CD4-positive, alpha-beta T cell (primary cell): Measurements from ENCODE around the gene FAM229B. TPM values are rescaled to one million over a fixed set of nuclear protein-coding genes. Genes with fewer than 3 reads are reported as not detected.
"Not testable (repeated sequence)": the region's sequence is repeated elsewhere in the genome, so short reads cannot be mapped to it uniquely, and the experiment has no call there.

Source experiments
- ATAC-seq: fragments of 200-7000 bp; cut with Tn5 transposase; one replicate; pipeline ENCODE4 v1.10.0; 2022; ENCODE audit warnings: mild to moderate bottlenecking; ENCODE audit not compliant: poor library complexity
- CTCF ChIA-PET: fragments of 350-600 bp; sonication (Branson Sonifier 250); formaldehyde crosslinking; loops from one replicate; lab custom pipeline; 2021; ENCODE audit warnings: antibody characterized with exemption, inconsistent platforms; lab: Charles Lee
- POLR2A ChIA-PET: fragments of 350-600 bp; sonication (Branson Sonifier 250); formaldehyde crosslinking; loops from one replicate; lab custom pipeline; 2021; ENCODE audit warnings: antibody characterized with exemption, inconsistent platforms; lab: Charles Lee
- DNase-seq, 14 experiments: peaks; one replicate each; pipeline ENCODE4 v3.0.0-alpha.2; 2013 to 2020; ENCODE audit warnings: mixed read lengths in 2 of 14
- H3K27ac ChIP-seq, 2 donors: one replicate each; pipeline versions ENCODE4 v1.5.1 to v1.7.0; 2013; ENCODE audit warnings: low read length in 2 of 2, low read depth in 1 of 2, mild to moderate bottlenecking in 1 of 2
- H3K27me3 ChIP-seq, 2 experiments: 1 replicate in 1 of 2; 2 replicates in 1 of 2; pipeline versions ENCODE4 v1.6.1 to v1.7.0; 2013; ENCODE audit warnings: low read length in 2 of 2, control low read depth in 1 of 2, mild to moderate bottlenecking in 1 of 2, moderate library complexity in 1 of 2; ENCODE audit not compliant: insufficient read depth in 2 of 2, control insufficient read depth in 1 of 2
- H3K36me3 ChIP-seq: one replicate; pipeline ENCODE4 v1.6.1; 2013; ENCODE audit warnings: low read length, control low read depth; ENCODE audit not compliant: insufficient read depth
- H3K4me1 ChIP-seq: one replicate; pipeline ENCODE4 v1.6.1; 2013; ENCODE audit warnings: low read length, control low read depth; ENCODE audit not compliant: insufficient read depth
- H3K4me3 ChIP-seq: one replicate; pipeline ENCODE4 v1.5.1; 2013; ENCODE audit warnings: mild to moderate bottlenecking, low read length, moderate library complexity
- H3K9me3 ChIP-seq, 2 experiments: 1 replicate in 1 of 2; 2 replicates in 1 of 2; pipeline versions ENCODE4 v1.6.1 to v1.7.0; 2013; ENCODE audit warnings: low read length in 2 of 2, mild to moderate bottlenecking in 2 of 2, control low read depth in 1 of 2, moderate library complexity in 1 of 2; ENCODE audit not compliant: control insufficient read depth in 1 of 2, insufficient read depth in 1 of 2
- H3K27ac Mint-ChIP-seq: one replicate; pipeline ENCODE4 v1.8.0; 2020; ENCODE audit warnings: mixed read lengths
- H3K27me3 Mint-ChIP-seq: one replicate; pipeline ENCODE4 v1.8.0; 2021; ENCODE audit warnings: mixed read lengths
- H3K36me3 Mint-ChIP-seq: one replicate; pipeline ENCODE4 v1.8.0; 2021; ENCODE audit warnings: low read depth, mixed read lengths
- H3K4me1 Mint-ChIP-seq: one replicate; pipeline ENCODE4 v1.8.0; 2021; ENCODE audit warnings: low read depth, mixed read lengths
- H3K4me3 Mint-ChIP-seq: one replicate; pipeline ENCODE4 v1.8.0; 2020; ENCODE audit warnings: mild to moderate bottlenecking, mixed read lengths
- H3K9me3 Mint-ChIP-seq: one replicate; pipeline ENCODE4 v1.8.0; 2020; ENCODE audit warnings: mixed read lengths
- intact Hi-C, 2 experiments: fragments of 100-400 bp; cut with DNase I in 1 of 2; cut with micrococcal nuclease in 1 of 2; formaldehyde crosslinking; loops; one replicate each; pipeline versions ENCODE4 v1.15.1 to v1.9.0; 2023 to 2025; cut with DNase I, micrococcal nuclease
- total RNA-seq, 174 experiments: library from RNA in 2 of 174; stranded (reverse) in 2 of 174; gene quantifications; one replicate each; pipeline ENCODE4 v1.2.3 and lab custom pipeline; 2021 to 2026
- TF ChIP-seq, protein P1 (sequence below): fragments of 200-600 bp; IDR thresholded peaks from one replicate; pipeline ENCODE4 v1.8.0; 2022; ENCODE audit warnings: antibody characterized with exemption, mild to moderate bottlenecking

The FAM229B gene
- total RNA-seq, 2 experiments from 2014 or later: 3.6 to 4.4 TPM

DNA sequence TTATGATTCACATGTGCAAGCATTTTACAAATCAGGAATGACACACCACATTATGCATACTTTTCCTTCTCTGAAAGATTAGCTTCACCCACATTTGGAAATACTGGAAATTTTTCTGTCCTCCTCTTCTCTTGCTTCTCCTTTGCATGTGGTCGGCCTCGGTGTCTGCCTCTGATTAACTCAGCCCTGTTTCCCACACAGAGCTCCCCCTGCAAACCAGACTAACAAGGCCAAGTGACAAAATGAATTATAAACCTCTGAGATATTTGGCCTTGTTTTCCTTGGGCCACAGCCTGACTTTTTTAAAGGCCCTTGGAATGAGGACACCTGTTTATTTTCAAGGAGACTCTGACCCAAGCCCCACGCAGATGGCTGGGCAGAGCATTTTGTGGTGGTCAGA is 42.5 kb upstream of the FAM229B start:
- peaks cover 32% of the 10 kb centered on the region for H3K4me1 Mint-ChIP-seq
- Histone ChIP-seq H3K27ac (no peak overlapping the region), H3K4me3 (no peak overlapping the region), H3K9me3 (no peaks in the 10 kb centered on the region), H3K27me3 (no peaks in the 10 kb centered on the region), H3K4me1 (peaks cover 3% of the 10 kb centered on the region), H3K36me3 (no peaks in the 10 kb centered on the region)
- ATAC-seq (no peak), DNase-seq (no peak)
- TF ChIP-seq, protein P1, sequence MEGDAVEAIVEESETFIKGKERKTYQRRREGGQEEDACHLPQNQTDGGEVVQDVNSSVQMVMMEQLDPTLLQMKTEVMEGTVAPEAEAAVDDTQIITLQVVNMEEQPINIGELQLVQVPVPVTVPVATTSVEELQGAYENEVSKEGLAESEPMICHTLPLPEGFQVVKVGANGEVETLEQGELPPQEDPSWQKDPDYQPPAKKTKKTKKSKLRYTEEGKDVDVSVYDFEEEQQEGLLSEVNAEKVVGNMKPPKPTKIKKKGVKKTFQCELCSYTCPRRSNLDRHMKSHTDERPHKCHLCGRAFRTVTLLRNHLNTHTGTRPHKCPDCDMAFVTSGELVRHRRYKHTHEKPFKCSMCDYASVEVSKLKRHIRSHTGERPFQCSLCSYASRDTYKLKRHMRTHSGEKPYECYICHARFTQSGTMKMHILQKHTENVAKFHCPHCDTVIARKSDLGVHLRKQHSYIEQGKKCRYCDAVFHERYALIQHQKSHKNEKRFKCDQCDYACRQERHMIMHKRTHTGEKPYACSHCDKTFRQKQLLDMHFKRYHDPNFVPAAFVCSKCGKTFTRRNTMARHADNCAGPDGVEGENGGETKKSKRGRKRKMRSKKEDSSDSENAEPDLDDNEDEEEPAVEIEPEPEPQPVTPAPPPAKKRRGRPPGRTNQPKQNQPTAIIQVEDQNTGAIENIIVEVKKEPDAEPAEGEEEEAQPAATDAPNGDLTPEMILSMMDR: no peak
- H3K27me3 Mint-ChIP-seq: no peaks in the 10 kb centered on the region
- H3K4me3 Mint-ChIP-seq: no peak overlapping the region
- H3K27ac Mint-ChIP-seq: peak overlapping the region; percentile 100
- H3K9me3 Mint-ChIP-seq: no peaks in the 10 kb centered on the region
- POLR2A ChIA-PET: interaction anchor here (0.6 to 1.7 kb wide), 2 partner anchors 335 to 786 kb away, joined by 3 to 7 read pairs; a partner anchor contains a TSS
- CTCF ChIA-PET: interaction anchor here (0.8 kb wide), 1 partner anchor 41 kb away, joined by 4 read pairs; no protein-coding TSS in a partner anchor
- peaks cover 7% of the 10 kb centered on the region for H3K36me3 Mint-ChIP-seq
- intact Hi-C loops: loop anchor here (5.0 to 10.0 kb wide), 10 partner anchors 50 to 1168 kb away; partner anchors contain the start of genes REV3L (in 2 of the 2) and FYN (in 1 of the 2)

GRCh38 chr6:112047523-112047922 is 39.9 kb upstream of the FAM229B start:
- CTCF ChIA-PET, H3K4me3 ChIP-seq, ATAC-seq, H3K27me3 ChIP-seq, H3K4me1 ChIP-seq, H3K9me3 Mint-ChIP-seq, H3K36me3 ChIP-seq, H3K27me3 Mint-ChIP-seq, DNase-seq, H3K9me3 ChIP-seq, H3K27ac ChIP-seq, H3K4me3 Mint-ChIP-seq, POLR2A ChIA-PET, H3K27ac Mint-ChIP-seq, H3K36me3 Mint-ChIP-seq: not testable (repeated sequence)
- H3K4me1 Mint-ChIP-seq: peaks cover 14% of the 10 kb centered on the region
- intact Hi-C loops: loop anchor here (10.0 kb wide), 4 partner anchors 53 to 1043 kb away; partner anchors contain the start of gene REV3L (in 1 of the 2)

DNA sequence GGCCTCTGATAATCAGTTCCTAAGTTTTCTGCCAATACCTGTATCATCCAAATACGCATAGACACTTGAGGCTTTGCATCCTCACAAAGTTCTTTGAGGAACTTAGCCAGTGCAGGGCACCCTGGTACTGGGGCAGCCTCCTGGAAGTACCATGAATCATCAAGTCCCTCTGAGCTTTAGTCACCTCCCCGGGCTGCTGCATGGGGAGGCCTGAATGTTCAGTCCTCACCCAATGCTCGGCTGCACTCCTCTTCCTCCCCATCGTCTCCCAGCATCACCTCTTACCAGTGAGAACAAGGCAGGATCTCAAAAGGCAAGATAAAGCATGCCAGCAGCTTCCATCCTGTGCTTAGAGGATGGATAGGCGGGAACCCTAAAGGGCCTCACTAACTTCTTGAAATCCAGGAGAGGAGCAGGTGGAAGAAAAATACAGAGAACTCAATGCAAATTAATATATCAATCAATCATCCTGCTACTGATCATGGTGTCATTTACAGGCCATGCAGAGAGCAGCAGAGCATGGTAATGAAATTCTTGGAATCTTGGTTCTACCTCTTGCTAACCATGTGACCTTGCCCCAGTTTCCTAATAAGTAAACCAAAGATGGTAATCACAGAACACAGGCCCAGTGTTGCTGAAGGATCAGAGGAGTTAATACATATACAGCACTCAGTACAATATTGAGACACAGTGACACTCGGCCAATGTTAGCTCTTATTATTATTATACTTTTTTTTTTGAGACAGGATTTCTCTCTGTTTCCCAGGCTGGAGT is 38.2 kb upstream of the FAM229B start:
- Histone ChIP-seq H3K4me1 (no peaks in the 10 kb centered on the region), H3K27me3 (no peaks in the 10 kb centered on the region), H3K27ac (no peak overlapping the region), H3K4me3 (no peak overlapping the region), H3K36me3 (no peaks in the 10 kb centered on the region), H3K9me3 (no peaks in the 10 kb centered on the region)
- POLR2A ChIA-PET: interaction anchor here (0.7 kb wide), 1 partner anchor 572 kb away, joined by 3 read pairs; no protein-coding TSS in a partner anchor
- no peak overlapping the region for H3K4me3 Mint-ChIP-seq
- intact Hi-C loops: loop anchor here (10.0 kb wide), 4 partner anchors 54 to 1044 kb away; partner anchors contain the start of gene REV3L (in 1 of the 2)
- H3K27me3 Mint-ChIP-seq: no peaks in the 10 kb centered on the region
- no peak for DNase-seq
- TF ChIP-seq, protein P1: no peak
- no peak for ATAC-seq
- H3K36me3 Mint-ChIP-seq: no peaks in the 10 kb centered on the region
- H3K27ac Mint-ChIP-seq: no peak overlapping the region
- H3K9me3 Mint-ChIP-seq: no peaks in the 10 kb centered on the region
- no peaks in the 10 kb centered on the region for H3K4me1 Mint-ChIP-seq
- CTCF ChIA-PET: no interaction called here
